ENCODE results near the gene SEPTIN8. TPM values are rescaled to one million over a fixed set of nuclear protein-coding genes. Genes with fewer than 3 reads are reported as not detected.

Gene SEPTIN8
- total RNA-seq, 2 donors from 2014 or later, result 27.5 to 27.7 TPM

GRCh38 chr5:132782101-132782500 is 5.1 kb upstream of the SEPTIN8 start:
- Histone ChIP-seq H3K4me1 (peaks cover 10% of the 10 kb centered on the region), H3K36me3 (replicated peaks in 1 of 2; ENCODE audit: insufficient read depth in 1 of 2, low read depth in 2 of 2) (no peaks in the 10 kb centered on the region), H3K27ac (no peak overlapping the region), H3K27me3 (no peaks in the 10 kb centered on the region), H3K9me3 (no peaks in the 10 kb centered on the region), H3K4me3 (no peak overlapping the region)
- WGBS, 2 donors, result 58 to 71% methylated on average over 4 of the region's 4 CpGs
- intact Hi-C loops (cut with DNase I), result no loop called here
- no peak for ATAC-seq
- no peak for DNase-seq
- TF ChIP-seq CTCF (IDR thresholded peaks at IDR 0.05), result no peak
- TF ChIP-seq POLR2A (IDR thresholded peaks at IDR 0.05), result no peak

GRCh38 chr5:132781029-132781428 is 4.0 kb upstream of the SEPTIN8 start:
- no peak for DNase-seq
- Histone ChIP-seq H3K9me3 (no peaks in the 10 kb centered on the region), H3K36me3 (replicated peaks in 1 of 2; ENCODE audit: insufficient read depth in 1 of 2, low read depth in 2 of 2) (no peaks in the 10 kb centered on the region), H3K27me3 (no peaks in the 10 kb centered on the region), H3K4me3 (no peak overlapping the region), H3K27ac (no peak overlapping the region), H3K4me1 (peaks cover 15% of the 10 kb centered on the region)
- no peak for ATAC-seq
- WGBS, 2 donors, result 62 to 74% methylated on average over 4 of the region's 4 CpGs
- intact Hi-C loops (cut with DNase I), result no loop called here
- TF ChIP-seq POLR2A (IDR thresholded peaks at IDR 0.05) (no peak), CTCF (IDR thresholded peaks at IDR 0.05) (no peak)

- intact Hi-C loops (cut with DNase I), result no loop called here
- H3K27me3 ChIP-seq, result no peaks in the 10 kb centered on the region
- H3K9me3 ChIP-seq, result no peaks in the 10 kb centered on the region
- TF ChIP-seq POLR2A (IDR thresholded peaks at IDR 0.05) (no peak), CTCF (IDR thresholded peaks at IDR 0.05) (no peak)
- H3K36me3 ChIP-seq (replicated peaks in 1 of 2; ENCODE audit: insufficient read depth in 1 of 2, low read depth in 2 of 2), result no peaks in the 10 kb centered on the region
- H3K27ac ChIP-seq, result no peak overlapping the region
- WGBS, 2 donors, result 95 to 100% methylated on average over 1 of the region's 1 CpG
- DNase-seq, result no peak
- no peak overlapping the region for H3K4me3 ChIP-seq
- no peak for ATAC-seq
- H3K4me1 ChIP-seq, result peaks cover 19% of the 10 kb centered on the region
Observed at GRCh38 chr5:132780577-132780976, 3.5 kb upstream of the SEPTIN8 start.

GRCh38 chr5:132779961-132780360 is 2.9 kb upstream of the SEPTIN8 start:
- H3K27ac ChIP-seq, result no peak overlapping the region
- TF ChIP-seq CTCF (IDR thresholded peaks at IDR 0.05), result no peak
- TF ChIP-seq POLR2A (IDR thresholded peaks at IDR 0.05), result no peak
- intact Hi-C loops (cut with DNase I), result no loop called here
- H3K4me1 ChIP-seq, result peaks cover 25% of the 10 kb centered on the region
- DNase-seq (no peak), ATAC-seq (no peak)
- no peaks in the 10 kb centered on the region for H3K36me3 ChIP-seq (replicated peaks in 1 of 2; ENCODE audit: insufficient read depth in 1 of 2, low read depth in 2 of 2)
- no peaks in the 10 kb centered on the region for H3K9me3 ChIP-seq
- 93% methylated on average over 3 of the region's 3 CpGs for WGBS, 2 donors
- no peak overlapping the region for H3K4me3 ChIP-seq
- no peaks in the 10 kb centered on the region for H3K27me3 ChIP-seq

GRCh38 chr5:132778856-132779255 is 1.8 kb upstream of the SEPTIN8 start:
- Histone ChIP-seq H3K36me3 (replicated peaks in 1 of 2; ENCODE audit: insufficient read depth in 1 of 2, low read depth in 2 of 2) (no peaks in the 10 kb centered on the region), H3K4me3 (no peak overlapping the region), H3K9me3 (no peaks in the 10 kb centered on the region), H3K27me3 (no peaks in the 10 kb centered on the region), H3K27ac (no peak overlapping the region), H3K4me1 (peaks cover 35% of the 10 kb centered on the region)
- WGBS, 2 donors, result 49 to 51% methylated on average over 5 of the region's 5 CpGs
- TF ChIP-seq CTCF (IDR thresholded peaks at IDR 0.05) (no peak), POLR2A (IDR thresholded peaks at IDR 0.05) (no peak)
- intact Hi-C loops (cut with DNase I), result no loop called here
- DNase-seq (no peak), ATAC-seq (no peak)
